ENCODE data around the gene AMY1B.
"Not testable (repeated sequence)": the region's sequence is repeated elsewhere in the genome, so short reads cannot be mapped to it uniquely, and the experiment has no call there.

Gene AMY1B

GRCh38 chr1:103696110-103696509 lies at the start of gene AMY1B:
Gene AMY1B (minus strand): TSS chr1:103696210. CDS start chr1:103695639, 571 bp downstream.
- DNase-seq (ENCODE audit: low read depth in 2 of 2), result not testable (repeated sequence)

GRCh38 chr1:103745040-103745439 lies 49.0 kb upstream of the AMY1B start:
- not testable (repeated sequence) for DNase-seq (ENCODE audit: low read depth in 2 of 2)

- DNase-seq (ENCODE audit: low read depth in 2 of 2), result not testable (repeated sequence)
Observed at GRCh38 chr1:103744449-103744848, 48.4 kb upstream of the AMY1B start.

GRCh38 chr1:103738031-103738430 lies 42.0 kb upstream of the AMY1B start:
- DNase-seq (ENCODE audit: low read depth in 2 of 2), result not testable (repeated sequence)

- not testable (repeated sequence) for DNase-seq (ENCODE audit: low read depth in 2 of 2)
Observed at GRCh38 chr1:103735334-103735733, 39.3 kb upstream of the AMY1B start.

GRCh38 chr1:103721473-103721872 lies 25.5 kb upstream of the AMY1B start:
- DNase-seq (ENCODE audit: low read depth in 2 of 2), result not testable (repeated sequence)

GRCh38 chr1:103717404-103717803 lies 21.4 kb upstream of the AMY1B start:
- DNase-seq (ENCODE audit: low read depth in 2 of 2), result not testable (repeated sequence)

- DNase-seq (ENCODE audit: low read depth in 2 of 2), result not testable (repeated sequence)
Observed at GRCh38 chr1:103710381-103710780, 14.4 kb upstream of the AMY1B start.

- not testable (repeated sequence) for DNase-seq (ENCODE audit: low read depth in 2 of 2)
Observed at GRCh38 chr1:103707670-103708069, 11.7 kb upstream of the AMY1B start.

- not testable (repeated sequence) for DNase-seq (ENCODE audit: low read depth in 2 of 2)
Observed at GRCh38 chr1:103701256-103701655, 5.2 kb upstream of the AMY1B start.

- not testable (repeated sequence) for DNase-seq (ENCODE audit: low read depth in 2 of 2)
Observed at GRCh38 chr1:103700669-103701068, 4.7 kb upstream of the AMY1B start.

- not testable (repeated sequence) for DNase-seq (ENCODE audit: low read depth in 2 of 2)
Observed at GRCh38 chr1:103697430-103697829, 1.4 kb upstream of the AMY1B start.

- not testable (repeated sequence) for DNase-seq (ENCODE audit: low read depth in 2 of 2)
Observed at GRCh38 chr1:103676335-103676734, 19.7 kb downstream of the AMY1B start.

- not testable (repeated sequence) for DNase-seq (ENCODE audit: low read depth in 2 of 2)
Observed at GRCh38 chr1:103655460-103655859, 40.5 kb downstream of the AMY1B start, which contains the start of gene AMY1A. Gene AMY1A (plus strand): TSS chr1:103655760. CDS start chr1:103656331, 571 bp downstream.

- DNase-seq (ENCODE audit: low read depth in 2 of 2), result not testable (repeated sequence)
Observed at GRCh38 chr1:103654133-103654532, 41.9 kb downstream of the AMY1B start.

- DNase-seq (ENCODE audit: low read depth in 2 of 2), result not testable (repeated sequence)
Observed at GRCh38 chr1:103650889-103651288, 45.1 kb downstream of the AMY1B start.

GRCh38 chr1:103650305-103650704 lies 45.7 kb downstream of the AMY1B start:
- DNase-seq (ENCODE audit: low read depth in 2 of 2), result not testable (repeated sequence)

- DNase-seq (ENCODE audit: low read depth in 2 of 2), result not testable (repeated sequence)
Observed at GRCh38 chr1:103643908-103644307, 52.1 kb downstream of the AMY1B start.

GRCh38 chr1:103641194-103641593 lies 54.8 kb downstream of the AMY1B start:
- DNase-seq (ENCODE audit: low read depth in 2 of 2), result not testable (repeated sequence)
